ENCODE measurements around the gene LRRFIP1. TPM values are rescaled to one million over a fixed set of nuclear protein-coding genes. Genes with fewer than 3 reads are reported as not detected.

LRRFIP1 gene
- total RNA-seq, 1 donor from 2014 or later = 158 TPM

DNA sequence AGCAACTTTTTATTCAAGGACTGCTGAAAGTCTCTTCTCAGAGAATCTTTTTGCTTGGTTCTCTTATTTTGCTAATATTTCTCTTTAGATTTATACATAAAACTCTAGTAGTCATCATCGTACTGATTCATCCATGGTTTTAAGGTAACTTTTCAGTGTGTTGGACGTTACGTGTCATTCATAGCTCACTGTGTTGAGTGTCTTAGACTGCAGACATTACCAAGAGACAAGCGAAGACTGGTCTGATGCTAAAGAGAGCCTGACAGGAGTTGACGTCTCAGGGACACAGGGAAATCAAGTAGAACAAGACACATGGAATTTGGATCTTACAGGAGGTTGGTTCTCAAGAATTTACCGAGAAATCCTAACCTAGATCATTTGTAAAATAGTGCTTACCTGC lies 196.7 kb downstream of the LRRFIP1 start:
- no peak for DNase-seq (ENCODE audit: low read depth)

DNA sequence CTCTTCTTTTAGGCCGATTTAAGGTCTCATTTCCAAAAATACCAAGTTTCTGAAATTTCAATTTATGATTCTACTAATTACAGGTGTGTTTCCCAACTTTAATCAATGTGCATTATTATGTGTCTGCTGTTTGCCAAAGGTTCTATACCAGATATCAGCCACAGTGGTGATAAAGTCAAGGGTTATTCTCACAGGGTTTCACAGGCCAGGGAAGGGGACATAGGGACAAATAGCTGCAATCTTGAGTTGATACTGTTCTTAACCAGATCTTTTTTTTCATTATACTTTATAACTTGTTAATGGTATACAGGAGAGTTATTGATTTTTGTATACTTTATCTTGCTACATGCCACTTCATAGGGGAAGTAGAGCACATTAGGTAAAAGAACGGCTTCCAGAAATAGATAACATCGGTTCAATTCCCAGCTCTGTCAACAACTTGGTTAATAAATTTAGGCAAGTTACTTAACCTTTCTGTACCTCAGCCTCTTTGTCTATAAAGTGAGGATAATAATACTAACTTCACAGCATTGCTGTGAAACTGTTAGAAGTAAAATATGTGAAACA lies 200.1 kb downstream of the LRRFIP1 start:
- DNase-seq (ENCODE audit: low read depth) = no peak

Other genes starting within 250 kb of the LRRFIP1 start
- 9.0 and 9.1 TPM in 2 replicates for gene COL6A3, start 213.4 kb upstream of the LRRFIP1 start, total RNA-seq
- 47.0 and 51.0 TPM in 2 replicates for gene MLPH, start 140.3 kb upstream of the LRRFIP1 start, total RNA-seq
- not detected in 2 replicates for gene PRLH, start 61.0 kb upstream of the LRRFIP1 start, total RNA-seq
- gene RAB17, start 36.9 kb upstream of the LRRFIP1 start, total RNA-seq = 0.42 and 5.3 TPM in 2 replicates
- gene RBM44, start 171.2 kb downstream of the LRRFIP1 start, total RNA-seq = 0.05 and 0.37 TPM in 2 replicates
- 19.5 and 20.9 TPM in 2 replicates for gene RAMP1, start 232.0 kb downstream of the LRRFIP1 start, total RNA-seq